Adipocyte (in vitro differentiated cells): ENCODE results near the gene DDA1.
"Not testable (repeated sequence)": the region's sequence is repeated elsewhere in the genome, so short reads cannot be mapped to it uniquely, and the experiment has no call there.

Experiments
- DNase-seq: peaks from one replicate; pipeline ENCODE4 v3.0.0-alpha.2; 2015; ENCODE audit warnings: low read depth
- H3K27me3 ChIP-seq: replicated peaks from 2 replicates; pipeline ENCODE4 v1.7.0; 2013; ENCODE audit warnings: mild to moderate bottlenecking, low read length, moderate library complexity; ENCODE audit not compliant: control insufficient read depth, insufficient read depth
- H3K36me3 ChIP-seq: 2 replicates; pipeline ENCODE4 v1.7.0; 2013; ENCODE audit warnings: low read length, mild to moderate bottlenecking, moderate library complexity; ENCODE audit not compliant: control insufficient read depth, insufficient read depth, severe bottlenecking
- H3K4me1 ChIP-seq: 2 replicates; pipeline ENCODE4 v1.7.0; 2013; ENCODE audit warnings: mild to moderate bottlenecking, low read length, moderate library complexity; ENCODE audit not compliant: control insufficient read depth, insufficient read depth
- H3K4me3 ChIP-seq: 2 replicates; pipeline ENCODE4 v1.7.0; 2013; ENCODE audit warnings: mild to moderate bottlenecking, low read length, moderate library complexity
- H3K9ac ChIP-seq: 2 replicates; pipeline ENCODE4 v1.7.0; 2013; ENCODE audit warnings: mild to moderate bottlenecking, low read length, moderate library complexity
- H3K9me3 ChIP-seq: 2 replicates; pipeline ENCODE4 v1.7.0; 2013; ENCODE audit warnings: mild to moderate bottlenecking, low read length, moderate library complexity; ENCODE audit not compliant: control insufficient read depth

DDA1 gene

GRCh38 chr19:17359905-17360800 is 50.8 kb downstream of the DDA1 start:
- Histone ChIP-seq H3K4me1 (peaks cover 2% of the 10 kb centered on the region), H3K9me3 (no peaks in the 10 kb centered on the region), H3K4me3 (no peak overlapping the region)

GRCh38 chr19:17363852-17364605 is 54.7 kb downstream of the DDA1 start:
- H3K4me3 ChIP-seq, DNase-seq, H3K9me3 ChIP-seq, H3K9ac ChIP-seq, H3K4me1 ChIP-seq, H3K36me3 ChIP-seq: not testable (repeated sequence)
- H3K27me3 ChIP-seq, result peaks cover 21% of the 10 kb centered on the region

More at GRCh38 chr19:17359905-17360800, 50.8 kb downstream of the DDA1 start:
- no peak for DNase-seq
- peaks cover 23% of the 10 kb centered on the region for H3K27me3 ChIP-seq
- H3K9ac ChIP-seq, result no peak overlapping the region
- H3K36me3 ChIP-seq, result no peaks in the 10 kb centered on the region

DNA sequence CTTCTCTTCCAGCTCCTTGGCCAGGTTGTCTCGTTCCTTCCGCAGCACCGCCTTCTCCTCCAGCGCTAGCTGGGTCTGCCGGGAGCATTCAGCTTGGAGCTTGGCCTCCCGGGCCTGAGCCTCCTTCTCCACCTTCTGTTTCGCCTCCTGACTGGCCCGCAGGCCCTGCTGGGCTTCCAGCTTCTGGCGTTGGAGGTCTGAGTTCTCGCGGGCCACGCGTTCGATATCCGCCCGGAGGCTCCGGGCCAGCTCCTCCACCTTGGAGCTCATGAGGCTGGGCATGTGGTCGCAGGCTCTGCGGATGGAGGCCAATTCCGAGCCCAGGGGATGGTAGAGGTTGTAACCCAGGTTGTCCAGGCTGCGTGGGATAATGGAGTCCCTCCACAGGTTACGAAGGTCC is 56.0 kb downstream of the DDA1 start:
- no peak overlapping the region for H3K9ac ChIP-seq
- no peaks in the 10 kb centered on the region for H3K9me3 ChIP-seq
- peaks cover 2% of the 10 kb centered on the region for H3K4me1 ChIP-seq
- no peak for DNase-seq
- peaks cover 15% of the 10 kb centered on the region for H3K27me3 ChIP-seq
- no peaks in the 10 kb centered on the region for H3K36me3 ChIP-seq
- H3K4me3 ChIP-seq, result no peak overlapping the region

- Histone ChIP-seq H3K9me3 (no peaks in the 10 kb centered on the region), H3K4me1 (peaks cover 3% of the 10 kb centered on the region), H3K4me3 (no peak overlapping the region), H3K36me3 (no peaks in the 10 kb centered on the region), H3K27me3 (peaks cover 11% of the 10 kb centered on the region), H3K9ac (no peak overlapping the region)
- DNase-seq, result peak; percentile 50
Measured at GRCh38 chr19:17370026-17370587, 60.7 kb downstream of the DDA1 start.
